HG02870 (cell line): Measurements from ENCODE around the gene CTTNBP2.

Source experiments
- ATAC-seq: cut with Tn5 transposase; IDR thresholded peaks from one replicate; pipeline ENCODE4 v1.9.1; 2021; ENCODE audit warnings: mild to moderate bottlenecking, moderate library complexity; ENCODE audit not compliant: unreplicated experiment

The CTTNBP2 gene

GRCh38 chr7:117665368-117665767, 207.9 kb downstream of the CTTNBP2 start:
- ATAC-seq, result no peak

GRCh38 chr7:117664047-117664446, 209.2 kb downstream of the CTTNBP2 start:
- ATAC-seq, result no peak

GRCh38 chr7:117661328-117661727, 211.9 kb downstream of the CTTNBP2 start:
- ATAC-seq, result no peak
